ENCODE results near the gene EMP1.

EMP1 gene

DNA sequence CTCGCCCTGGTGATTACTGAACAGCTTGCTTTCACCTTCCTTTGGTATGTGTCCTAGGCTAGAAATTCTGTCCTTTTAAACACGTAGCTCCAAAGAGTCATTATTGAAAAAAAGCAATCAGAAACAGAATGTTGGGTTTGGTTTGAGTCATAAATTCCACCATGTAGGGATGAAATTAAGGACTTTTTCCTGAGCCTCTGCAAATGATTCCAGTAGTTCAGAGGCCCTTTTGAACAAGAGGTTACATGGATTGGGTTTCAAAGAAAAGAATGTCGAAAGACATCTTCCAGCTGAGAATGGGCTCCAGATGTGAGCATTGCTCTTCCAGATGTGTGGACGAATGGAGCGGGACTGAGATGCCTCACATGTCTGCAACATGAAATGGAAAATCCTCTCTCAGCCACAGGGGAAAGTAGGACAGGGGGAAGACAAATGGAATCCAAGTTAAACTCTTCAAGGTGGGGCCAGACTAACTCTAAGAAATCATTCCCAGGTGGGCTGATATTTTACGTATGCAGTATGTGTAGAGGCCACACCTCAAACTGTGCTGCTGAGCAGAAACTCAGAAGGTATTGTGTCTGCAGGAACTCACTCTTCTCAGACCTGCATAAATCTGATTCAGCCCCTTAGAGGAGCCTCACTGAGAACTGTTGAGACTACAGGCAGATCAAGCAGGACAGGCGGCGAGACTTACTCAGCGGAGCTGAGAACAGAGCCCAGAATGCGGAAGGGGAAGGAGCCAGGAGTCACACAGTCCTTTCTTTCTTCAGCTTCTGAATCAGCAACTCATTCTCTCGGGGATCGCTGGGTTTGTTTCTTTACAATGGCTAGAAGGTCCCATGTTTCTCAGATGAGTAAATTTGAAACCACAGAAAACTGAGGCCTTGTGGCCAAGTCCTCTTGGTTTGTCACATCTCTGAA, 23.3 kb upstream of the EMP1 start:
- no peak for DNase-seq (ENCODE audit: low read depth)

DNA sequence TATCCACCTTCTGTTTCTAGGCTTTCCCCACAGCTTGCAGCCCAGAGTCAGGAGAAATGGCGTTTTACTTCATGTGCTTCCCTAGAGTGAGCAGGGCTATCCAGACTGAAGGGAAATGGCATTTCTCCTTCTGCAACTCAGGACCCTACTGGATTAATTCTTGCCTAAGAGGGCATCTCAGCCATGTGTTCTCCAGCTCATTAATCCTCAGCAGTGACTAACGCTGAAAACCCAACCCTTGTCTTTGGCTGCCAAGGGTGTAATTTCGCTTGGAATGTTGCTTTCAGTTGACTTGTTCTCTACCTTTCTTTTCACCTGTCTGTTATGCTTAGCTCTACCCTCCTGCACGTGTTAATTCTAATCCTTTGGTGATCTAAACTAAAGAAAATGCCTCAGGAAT, 21.0 kb upstream of the EMP1 start:
- no peak for DNase-seq (ENCODE audit: low read depth)

DNA sequence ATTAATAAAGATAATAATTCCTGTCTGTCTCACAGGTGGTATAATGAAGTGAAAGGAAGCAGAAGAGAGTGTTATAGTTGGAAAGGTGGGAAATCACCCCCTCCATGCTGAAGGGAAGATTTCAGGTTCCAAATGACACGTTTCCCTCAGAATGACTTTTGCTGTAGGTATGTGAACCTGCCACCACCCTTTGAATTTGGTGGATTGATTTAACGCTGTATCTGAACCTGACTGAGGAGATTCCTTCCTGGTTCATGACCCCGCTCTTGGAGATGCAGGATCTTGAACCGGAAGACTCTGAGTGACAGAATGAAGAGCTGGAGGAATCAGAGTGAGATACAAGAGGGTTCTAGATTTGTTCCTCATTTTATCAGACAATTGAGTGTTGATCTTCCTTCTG, 20.3 kb upstream of the EMP1 start:
- DNase-seq (ENCODE audit: low read depth): no peak

DNA sequence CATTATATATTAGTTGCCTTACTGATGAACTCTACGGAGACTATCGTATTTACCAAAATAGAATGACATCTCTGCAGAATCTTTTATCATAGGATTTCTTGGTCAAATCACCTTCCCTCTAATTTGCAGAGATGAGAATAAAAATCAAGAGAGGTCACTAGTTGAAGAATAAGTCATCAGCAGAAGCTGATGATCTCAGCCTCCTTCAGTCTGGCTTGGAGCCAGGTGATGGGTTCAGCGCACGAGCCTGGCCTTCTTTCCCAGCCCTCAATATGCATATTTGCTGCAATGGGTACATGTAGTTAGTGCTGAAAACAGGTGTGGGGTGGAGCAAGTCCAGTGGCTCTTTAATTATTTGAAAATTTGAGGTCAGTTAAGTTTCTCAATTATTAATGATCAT, 19.2 kb upstream of the EMP1 start:
- no peak for DNase-seq (ENCODE audit: low read depth)

DNA sequence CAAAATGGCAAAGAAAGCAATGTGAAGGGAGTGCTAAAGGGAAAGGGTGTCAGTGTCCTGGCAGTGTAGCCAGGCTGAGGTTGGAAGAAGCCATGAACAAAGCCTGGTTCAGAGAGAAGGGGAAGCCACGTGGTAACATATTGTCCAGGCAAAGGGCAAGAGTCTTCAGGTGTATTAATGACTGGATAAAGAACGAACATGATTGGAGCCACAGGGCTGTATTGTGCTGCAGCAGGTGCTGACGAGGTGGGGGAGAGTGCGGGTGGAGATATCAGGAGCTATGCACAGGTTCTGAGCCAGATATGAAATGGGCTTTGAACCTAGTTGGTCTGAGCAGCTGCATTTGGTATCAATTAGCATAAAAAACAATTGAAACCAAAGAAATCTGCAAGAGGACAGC, 18.6 kb upstream of the EMP1 start:
- no peak for DNase-seq (ENCODE audit: low read depth)

DNA sequence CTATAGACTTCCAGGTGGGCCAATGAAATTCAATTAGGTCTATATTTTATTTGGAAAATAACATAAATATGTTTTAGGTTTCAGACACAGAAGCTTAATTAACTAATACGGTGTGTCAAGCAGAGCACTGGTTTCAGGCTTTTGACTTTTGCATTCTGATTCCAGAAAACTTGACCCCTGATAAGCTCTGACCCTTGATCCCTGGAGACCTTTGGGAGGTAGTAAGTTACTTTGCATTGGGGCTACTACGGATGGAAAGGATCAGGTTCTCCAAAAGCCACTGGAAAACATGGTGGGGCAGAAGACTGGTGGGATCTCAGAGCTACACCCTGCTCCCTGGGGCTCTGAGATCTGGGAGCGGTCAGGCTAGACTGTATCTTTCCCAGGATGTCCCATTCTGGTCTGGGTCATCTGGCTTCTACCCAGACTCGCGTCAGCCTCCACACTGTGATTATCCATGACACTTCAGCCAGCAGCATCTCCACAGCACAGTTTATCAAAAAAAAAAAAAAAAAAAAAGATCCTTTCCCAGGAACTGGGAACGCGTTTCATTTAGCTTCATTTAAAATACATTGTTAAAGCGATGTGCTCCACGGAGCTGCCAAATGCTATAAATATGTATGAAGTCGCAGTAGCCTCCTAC, 17.8 kb upstream of the EMP1 start:
- no peak for DNase-seq (ENCODE audit: low read depth)

DNA sequence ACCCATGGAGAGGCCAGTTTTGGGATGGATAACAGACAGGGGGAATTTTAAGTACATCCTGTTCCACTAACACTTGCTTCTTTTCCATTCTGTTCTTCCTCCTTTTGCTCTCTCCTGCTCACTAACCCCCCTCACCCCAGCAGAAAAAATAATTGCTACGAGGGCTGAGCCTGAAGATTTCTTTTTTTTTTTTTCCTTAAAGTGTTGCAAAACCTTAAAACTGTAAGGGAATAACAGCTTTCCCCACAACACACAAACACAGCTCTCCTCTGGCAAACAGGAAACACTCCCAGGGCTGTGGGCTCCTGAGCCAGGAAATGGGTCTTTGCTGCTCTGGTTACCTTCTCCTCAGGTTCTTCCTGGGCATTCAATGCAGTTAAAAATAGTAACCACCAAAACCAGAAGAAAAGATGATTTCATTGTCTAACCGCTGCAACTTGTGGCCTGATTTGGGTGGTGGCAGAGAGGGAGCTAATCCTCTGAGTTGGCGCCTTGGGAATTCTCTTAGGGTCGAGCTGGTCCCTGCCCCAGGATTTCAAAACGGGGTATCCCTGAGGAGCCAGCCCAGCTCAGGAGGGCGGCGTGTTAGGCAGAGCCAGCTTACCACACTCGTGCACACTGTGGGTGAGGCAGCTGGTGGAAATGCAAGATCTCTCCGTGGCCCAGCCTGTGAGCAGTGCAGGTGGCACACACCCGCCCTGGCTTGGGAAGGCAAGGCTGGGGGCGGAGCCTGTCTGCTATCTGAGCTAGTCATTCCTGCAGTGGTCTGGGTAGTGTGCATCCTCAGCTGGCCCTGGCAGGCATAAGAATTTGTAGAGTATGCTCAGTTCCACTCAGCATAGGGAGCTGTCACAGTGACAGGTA, 17.1 kb upstream of the EMP1 start:
- no peak for DNase-seq (ENCODE audit: low read depth)

DNA sequence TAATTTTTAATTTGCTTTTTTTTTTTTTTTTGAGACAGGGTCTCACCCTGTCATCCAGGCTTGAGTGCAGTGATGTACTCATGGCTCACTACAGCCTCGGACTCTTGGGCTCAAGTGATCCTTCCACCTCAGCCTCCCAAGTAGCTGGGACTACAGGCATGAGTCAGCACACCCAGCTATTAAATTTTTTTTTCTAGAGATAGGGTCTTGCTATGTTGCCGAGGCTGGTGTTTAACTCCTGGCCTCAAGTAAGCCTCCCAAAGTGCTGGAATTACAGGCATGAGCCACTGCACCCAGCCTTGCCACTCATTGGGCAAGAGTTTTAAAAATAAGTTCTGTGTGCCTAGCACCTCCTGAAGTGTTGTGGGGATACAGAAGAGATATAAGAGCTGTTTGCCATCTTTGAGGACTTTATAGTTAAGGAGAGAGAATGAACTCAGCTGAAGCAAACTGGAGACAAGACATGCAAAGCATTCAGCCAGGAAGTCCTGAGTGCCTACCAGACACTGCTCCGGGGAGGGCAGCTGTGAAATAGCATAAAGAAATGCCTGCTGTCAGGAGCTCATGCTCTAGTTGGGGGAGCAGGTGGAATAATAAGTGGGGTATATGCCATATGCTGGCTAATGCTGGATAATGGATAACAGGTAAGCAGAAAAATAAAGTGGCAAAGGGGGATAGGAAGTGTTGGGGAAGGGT, 15.0 kb upstream of the EMP1 start:
- DNase-seq (ENCODE audit: low read depth): no peak

DNA sequence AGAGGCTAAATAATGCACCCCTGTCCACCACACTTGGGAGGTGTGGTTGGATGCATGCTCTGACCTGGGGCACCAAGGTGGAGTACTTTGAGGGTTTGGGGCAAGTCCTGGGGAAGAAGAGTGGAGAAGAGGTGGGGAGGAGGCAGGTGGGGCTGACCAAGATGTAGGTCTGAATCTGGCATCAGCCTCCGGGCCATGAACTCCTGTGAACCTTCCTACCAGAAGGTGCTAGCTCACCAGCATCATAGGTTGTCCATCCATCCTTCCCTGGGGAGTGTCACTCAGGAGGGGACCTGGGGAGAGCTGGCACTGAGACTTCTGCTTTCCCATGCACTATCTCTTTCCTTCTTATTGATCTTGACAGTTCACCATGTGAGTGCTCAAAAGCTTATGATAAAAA, 13.6 kb upstream of the EMP1 start:
- no peak for DNase-seq (ENCODE audit: low read depth)

DNA sequence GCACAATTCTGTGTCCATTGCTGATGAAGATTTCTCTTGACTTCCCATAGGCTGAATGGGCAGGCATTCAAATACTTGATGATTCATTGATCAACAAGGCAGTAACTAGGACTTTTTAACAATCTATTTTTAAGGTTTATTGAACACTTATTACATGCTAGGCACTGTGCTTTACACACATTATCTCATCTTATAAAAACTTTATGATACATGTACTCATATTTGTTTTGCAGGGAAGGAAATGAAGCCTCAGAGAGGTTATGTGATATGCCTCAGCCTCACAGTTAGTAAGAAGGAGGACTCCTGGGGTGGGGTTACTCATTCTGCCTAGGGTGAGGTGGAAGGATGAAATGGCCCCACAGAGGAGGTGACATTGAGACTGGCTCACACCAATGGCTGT, 12.9 kb upstream of the EMP1 start:
- no peak for DNase-seq (ENCODE audit: low read depth)

DNA sequence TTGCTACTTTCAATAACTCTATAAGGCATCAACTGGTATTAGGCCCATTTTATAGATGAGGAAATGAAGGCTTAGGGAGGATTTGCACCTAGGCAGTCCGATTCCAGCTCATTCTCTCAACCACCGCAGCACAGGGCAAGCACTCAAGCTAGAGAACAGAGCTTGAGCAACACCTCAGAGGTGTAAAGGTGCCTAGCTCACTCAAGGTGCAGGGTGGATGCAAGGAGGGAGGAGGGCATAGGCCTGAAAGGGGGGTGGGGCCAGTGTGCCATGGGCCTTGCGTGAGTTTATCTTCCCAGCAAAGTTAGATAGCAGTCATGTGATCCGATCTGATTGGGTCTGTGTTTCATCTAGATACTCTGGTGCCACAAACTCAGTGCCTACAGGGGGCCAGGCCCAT, 10.2 kb upstream of the EMP1 start:
- DNase-seq (ENCODE audit: low read depth): no peak

DNA sequence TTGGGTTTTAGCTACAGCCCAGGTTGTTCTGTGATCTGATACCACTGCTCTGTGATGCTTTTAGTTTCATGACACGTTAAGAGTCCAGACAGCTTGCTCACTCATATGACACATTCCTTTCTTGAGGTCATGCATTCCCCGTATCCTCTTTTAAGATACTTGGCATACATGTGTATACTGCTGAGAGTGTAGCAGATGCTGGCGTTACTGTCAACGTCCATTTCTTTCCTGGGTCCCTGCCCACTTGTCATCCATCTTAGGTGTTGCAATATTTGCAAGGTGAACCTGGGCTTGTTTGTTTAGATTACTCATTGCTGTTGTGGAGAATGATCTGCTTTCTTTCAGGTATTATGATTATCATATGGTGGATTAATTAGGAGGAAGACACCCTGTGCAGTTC, 9.1 kb upstream of the EMP1 start:
- no peak for DNase-seq (ENCODE audit: low read depth)

DNA sequence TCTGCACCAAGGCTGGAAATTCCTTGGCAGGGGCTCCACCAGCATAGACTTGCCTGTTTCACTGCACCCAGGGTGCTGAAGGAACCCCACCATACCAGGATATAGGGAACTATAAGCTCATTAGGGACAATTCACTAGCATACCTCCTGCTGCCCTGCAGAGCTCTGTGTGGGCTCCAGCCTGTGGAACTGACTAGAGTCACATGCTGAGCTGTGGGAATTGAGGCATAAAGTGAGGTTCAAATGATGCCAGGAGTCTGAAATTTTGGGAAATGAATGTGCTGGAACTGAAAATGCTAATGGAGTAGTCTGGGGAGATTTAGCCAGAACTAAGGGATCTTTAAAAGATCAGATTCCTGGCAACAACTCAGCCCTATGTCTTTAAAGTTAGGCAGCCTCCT, 7.3 kb upstream of the EMP1 start:
- no peak for DNase-seq (ENCODE audit: low read depth)

DNA sequence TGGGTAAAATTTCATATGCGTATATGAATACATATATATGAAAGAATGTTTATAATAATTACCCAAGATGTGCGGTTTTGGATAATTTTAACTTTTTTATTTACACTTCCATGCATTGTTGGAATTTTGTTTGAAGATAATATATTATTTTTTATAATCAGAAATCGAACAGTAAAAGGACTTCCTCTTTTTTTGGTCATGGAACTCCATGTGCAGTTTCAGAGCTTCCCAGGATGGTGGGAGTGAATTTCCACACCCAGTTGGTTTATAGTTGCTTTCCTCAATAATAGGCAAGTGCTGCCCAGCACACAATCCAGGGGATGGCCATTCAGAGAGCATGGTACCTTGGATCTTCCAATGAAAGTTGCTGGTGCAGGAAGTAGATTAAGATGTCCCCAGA, 6.3 kb upstream of the EMP1 start:
- no peak for DNase-seq (ENCODE audit: low read depth)

DNA sequence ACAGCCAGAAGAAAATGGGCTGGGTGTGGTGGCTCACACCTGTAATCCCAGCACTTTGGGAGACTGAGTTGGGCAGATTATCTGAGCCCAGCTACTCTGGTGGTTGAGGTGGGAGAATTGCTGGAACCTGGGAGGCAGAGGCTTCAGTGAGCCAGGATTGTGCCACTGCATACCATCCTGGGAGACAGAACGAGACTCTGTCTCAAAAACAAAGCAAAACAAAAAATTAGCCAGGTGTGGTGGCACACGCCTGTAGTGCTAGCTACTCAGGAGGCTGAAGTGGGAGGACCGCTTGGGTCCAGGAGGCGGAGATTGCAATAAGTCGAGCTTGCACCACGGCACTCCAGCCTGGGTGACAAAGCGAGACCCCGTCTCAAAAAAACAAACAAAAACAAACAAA, 3.8 kb upstream of the EMP1 start:
- no peak for DNase-seq (ENCODE audit: low read depth)

DNA sequence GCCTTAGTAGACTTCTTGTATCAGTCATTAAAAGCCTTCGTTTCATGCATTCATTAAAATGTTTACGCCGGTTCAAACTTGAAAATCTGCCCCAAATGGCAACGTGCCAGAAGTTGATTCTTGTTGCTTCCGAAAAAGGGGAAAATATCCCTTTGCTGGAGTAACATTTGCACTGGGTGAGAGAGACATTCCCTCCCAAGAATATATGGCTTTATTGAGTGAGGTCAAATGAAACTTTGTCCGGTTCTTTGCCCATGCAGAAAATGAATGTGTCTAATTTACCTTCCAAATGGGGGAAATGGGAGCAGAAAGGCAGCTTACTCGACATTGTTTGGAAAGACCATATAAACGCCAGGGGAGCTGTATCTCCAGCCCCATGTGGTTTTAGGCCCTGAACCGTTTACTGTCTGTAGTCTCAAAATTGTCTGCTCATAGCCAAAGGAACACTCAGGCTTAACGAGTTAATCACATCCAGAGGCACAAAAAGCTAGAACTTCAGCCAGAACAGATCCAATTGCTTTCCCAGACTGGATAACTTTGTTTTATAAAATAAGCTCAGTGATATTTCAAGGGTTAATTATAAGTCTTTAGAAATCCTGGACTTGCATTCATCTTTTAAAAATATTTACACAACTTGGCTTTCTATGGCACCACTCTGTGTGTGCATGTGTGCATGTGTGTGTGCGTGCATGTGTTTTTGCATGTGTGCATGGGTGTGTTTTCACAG, 2.9 kb upstream of the EMP1 start:
- no peak for DNase-seq (ENCODE audit: low read depth)

DNA sequence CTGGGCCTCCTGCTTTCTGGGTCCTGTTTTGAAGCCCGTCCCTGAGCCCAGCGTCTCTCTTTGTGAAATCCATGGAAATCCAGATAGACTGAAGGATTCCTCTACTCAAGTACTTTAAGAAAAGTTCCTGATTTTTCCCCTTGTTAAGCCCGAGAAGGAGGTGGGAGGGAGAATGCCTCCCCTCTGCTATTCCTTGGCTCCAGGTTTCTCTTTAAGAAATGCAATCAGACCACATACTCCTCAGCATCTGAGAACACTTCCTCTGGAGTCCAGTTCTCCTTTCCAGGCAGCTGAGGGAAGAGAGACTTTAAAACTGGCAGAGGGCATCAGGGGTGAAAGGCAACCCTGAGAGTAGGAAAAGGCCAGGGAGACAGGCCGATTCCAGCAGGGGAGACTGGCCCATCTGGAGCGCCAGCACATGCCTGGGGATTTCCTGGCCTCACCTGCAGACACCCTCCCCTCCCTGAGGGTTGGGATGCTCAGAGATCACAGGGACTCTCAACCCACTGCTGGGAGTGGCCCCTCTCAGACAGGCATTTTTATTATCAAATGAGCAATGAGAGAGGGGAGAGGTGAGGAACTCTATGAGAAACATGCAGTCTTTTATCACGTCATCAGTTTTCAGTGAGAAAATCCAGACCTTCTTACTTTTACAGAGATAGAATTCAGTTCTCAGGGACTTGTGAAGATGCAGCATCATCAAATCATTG, 2.0 kb upstream of the EMP1 start:
- no peak for DNase-seq (ENCODE audit: low read depth)

DNA sequence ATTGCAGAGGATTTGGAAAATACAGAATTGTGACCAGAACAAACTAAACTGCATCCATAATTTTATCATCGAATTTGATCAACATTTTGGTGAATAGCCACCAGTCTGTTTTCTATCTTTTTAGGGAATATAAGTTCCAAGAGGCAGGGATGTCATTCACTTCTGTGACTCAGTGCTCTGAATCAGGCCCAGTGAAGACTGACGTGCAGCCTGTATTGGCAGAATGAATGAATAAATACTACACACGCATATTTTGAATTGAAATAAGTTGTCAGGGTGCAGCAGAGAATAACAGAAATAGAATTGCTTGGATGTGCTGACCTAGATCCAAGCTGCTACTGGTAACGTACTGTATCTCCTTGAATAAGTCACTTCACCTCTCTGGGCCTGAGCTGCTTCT, 1.3 kb upstream of the EMP1 start:
- no peak for DNase-seq (ENCODE audit: low read depth)

DNA sequence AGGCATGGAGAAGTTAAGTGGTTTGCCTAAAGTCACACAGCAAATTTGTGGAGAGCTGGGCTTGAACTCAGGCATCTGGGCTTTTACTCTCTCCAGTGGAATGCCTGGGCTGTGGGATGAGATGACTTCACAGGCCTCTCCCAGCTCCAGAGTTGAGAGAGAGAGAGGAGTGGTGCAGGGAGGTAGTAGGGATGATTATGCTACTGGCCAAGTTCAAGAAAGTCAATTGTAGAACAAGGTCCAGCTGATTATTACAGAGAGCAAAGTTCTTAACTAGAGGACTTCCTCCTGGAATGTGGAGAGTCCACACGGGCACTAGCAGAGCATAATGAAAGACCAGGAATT, 769 bp upstream of the EMP1 start:
- DNase-seq (ENCODE audit: low read depth): no peak

DNA sequence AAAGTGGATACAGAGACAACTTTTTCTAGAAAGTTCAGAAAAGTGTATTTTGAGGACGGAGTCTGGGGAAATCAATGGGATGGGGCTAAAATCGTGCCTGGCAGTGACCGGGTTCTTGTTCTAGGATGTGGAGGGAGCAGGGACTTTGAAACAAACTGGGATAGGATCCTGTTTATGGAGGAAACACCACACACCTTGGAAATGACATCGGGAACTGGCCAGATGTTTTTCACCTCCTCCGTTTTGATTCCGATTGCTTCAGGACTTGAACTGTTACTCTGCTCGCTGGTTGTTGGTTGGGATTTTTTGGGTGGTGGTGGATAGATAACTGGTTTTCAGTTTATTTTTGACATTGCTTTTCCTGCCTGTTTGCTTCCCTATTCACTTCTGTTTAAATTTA, 506 bp downstream of the EMP1 start:
- no peak for DNase-seq (ENCODE audit: low read depth)

DNA sequence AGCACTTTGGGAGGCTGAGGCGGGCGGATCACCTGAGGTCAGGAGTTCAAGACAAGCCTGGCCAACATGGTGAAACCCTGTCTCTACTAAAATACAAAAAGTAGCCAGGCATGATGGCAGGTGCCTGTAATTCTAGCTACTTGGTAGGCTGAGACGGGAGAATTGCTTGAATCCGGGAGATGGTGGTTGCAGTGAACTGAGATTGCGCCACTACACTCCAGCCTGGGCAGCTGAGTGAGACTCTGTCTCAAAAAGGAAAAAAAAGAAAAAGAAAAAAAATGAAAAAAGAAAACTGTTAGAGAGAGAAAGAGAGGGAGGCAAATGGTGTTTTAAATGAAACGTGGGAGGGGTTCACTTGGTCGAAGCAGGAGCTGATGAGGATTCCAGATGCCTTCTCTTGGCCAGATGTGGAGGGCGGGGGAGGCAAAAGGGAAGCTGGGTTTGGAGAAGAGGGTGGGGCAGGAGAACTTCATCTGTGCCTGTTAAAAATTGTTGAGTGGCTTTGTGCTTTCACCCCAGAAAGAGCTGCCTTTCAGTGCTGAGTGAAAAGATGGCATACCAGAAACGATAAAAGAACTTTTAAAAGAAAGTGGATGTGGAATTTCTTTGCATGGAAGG, 1.1 kb downstream of the EMP1 start:
- no peak for DNase-seq (ENCODE audit: low read depth)

Measured in CMK (cell line).